Measurements from ENCODE around the gene IGLL1.

DNA sequence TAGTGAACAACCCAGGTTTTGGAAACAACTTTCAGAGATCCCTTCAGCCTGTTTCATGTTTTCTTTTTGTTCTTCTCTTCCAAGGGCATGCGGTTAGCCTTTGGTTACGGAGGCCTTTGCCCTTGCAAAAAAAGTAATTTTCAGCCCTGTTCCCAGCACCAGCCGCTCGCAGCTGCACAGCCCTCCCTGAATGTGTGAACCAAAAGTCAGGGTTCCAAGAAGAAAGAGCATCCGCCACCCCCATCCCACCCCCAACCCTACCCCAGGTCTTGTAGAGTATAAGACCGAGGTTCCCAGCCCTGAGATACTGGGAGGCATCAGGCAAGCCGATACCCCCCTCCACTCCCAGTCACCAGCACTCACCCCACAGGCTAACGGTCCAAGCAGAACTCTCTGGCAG, 56.4 kb downstream of the IGLL1 start:
- no peak for TF ChIP-seq POLR2A (IDR thresholded peaks at IDR 0.05)
- no peak for TF ChIP-seq POLR2AphosphoS5 (IDR thresholded peaks at IDR 0.05)

All from spleen (tissue), 3 donors.